HepG2 (cell line): ENCODE results near the gene KRTAP13-4. TPM values are rescaled to one million over a fixed set of nuclear protein-coding genes. Genes with fewer than 3 reads are reported as not detected.

Experiments
- ATAC-seq: fragments of 200-7000 bp; cut with Tn5 transposase; 3 replicates; pipeline ENCODE4 v1.9.1; 2020; ENCODE audit warnings: mild to moderate bottlenecking, moderate library complexity
- Bru-seq: library from RNA; stranded (reverse); fragments of 400-500 nt; gene quantifications from one replicate; lab custom pipeline; 2021; lab: Mats Ljungman, UMichigan
- BruChase-seq, 2 experiments: library from RNA; stranded (reverse); fragments of 400-500 nt; gene quantifications; one replicate each; lab custom pipeline; 2021; lab: Mats Ljungman, UMichigan
- BruUV-seq: library from RNA; stranded (reverse); fragments of 400-500 nt; replicated peaks from 2 replicates; lab custom pipeline; 2021; lab: Mats Ljungman, UMichigan
- CTCF ChIA-PET: fragments of 300-600 bp; formaldehyde crosslinking; extraction: SDS; loops from one replicate; lab custom pipeline; 2021; ENCODE audit warnings: low total read pairs, inconsistent platforms, low intra/inter-chr PET ratio; lab: Yijun Ruan, JAX
- POLR2A ChIA-PET: fragments of 350-600 bp; sonication (Branson Sonifier 250); formaldehyde crosslinking; loops from one replicate; lab custom pipeline; 2020; ENCODE audit warnings: antibody characterized with exemption, inconsistent platforms; lab: Yijun Ruan, JAX
- DNase-seq: peaks from one replicate; pipeline ENCODE4 v3.0.0-alpha.2; 2015; ENCODE audit warnings: low spot score
- FAIRE-seq: peaks from 3 replicates; lab custom pipeline; 2011; peaks lifted over from hg19 to GRCh38; lab: Jason Lieb, UNC
- H2AFZ ChIP-seq: one replicate; pipeline ENCODE4 v1.6.1; 2011; ENCODE audit warnings: low read length, inconsistent platforms
- H3K27ac ChIP-seq: fragments of 300-600 bp; 3 replicates; pipeline ENCODE4 v1.8.0; 2011; ENCODE audit warnings: mixed run types, mild to moderate bottlenecking, mixed read lengths, low read length, inconsistent platforms; ENCODE audit not compliant: insufficient read depth; ENCODE audit errors: extremely low read length
- H3K27me3 ChIP-seq, 2 experiments: fragments of 200-600 bp in 1 of 2; 2 replicates in 1 of 2; 3 replicates in 1 of 2; pipeline versions ENCODE4 v1.6.0 to v1.8.0; 2011; ENCODE audit warnings: low read length in 2 of 2, mild to moderate bottlenecking in 2 of 2, moderate library complexity in 2 of 2, inconsistent platforms in 1 of 2; ENCODE audit not compliant: insufficient read depth in 2 of 2, control insufficient read depth in 1 of 2
- H3K36me3 ChIP-seq, 2 experiments: fragments of 200-600 bp in 1 of 2; replicated peaks in 1 of 2; 2 replicates in 1 of 2; 3 replicates in 1 of 2; pipeline versions ENCODE4 v1.5.1 to v1.8.0; 2011; ENCODE audit warnings: low read length in 2 of 2, inconsistent platforms in 1 of 2; ENCODE audit not compliant: insufficient read depth in 2 of 2, control insufficient read depth in 1 of 2
- H3K4me1 ChIP-seq: 2 replicates; pipeline ENCODE4 v1.5.1; 2012; ENCODE audit warnings: low read length, inconsistent platforms; ENCODE audit not compliant: insufficient read depth
- H3K4me2 ChIP-seq: 2 replicates; pipeline ENCODE4 v1.6.0; 2011; ENCODE audit warnings: low read depth, low read length, inconsistent platforms
- H3K4me3 ChIP-seq, 3 experiments: fragments of 200-600 bp in 1 of 3; sonication (generic), shearing (Covaris generic) in 1 of 3; replicated peaks in 1 of 3; 2 replicates each; pipeline ENCODE4 v1.5.1; 2011 to 2016; ENCODE audit warnings: low read length in 3 of 3, inconsistent platforms in 2 of 3, low read depth in 2 of 3, mild to moderate bottlenecking in 2 of 3, control low read depth in 1 of 3, mixed read lengths in 1 of 3; ENCODE audit not compliant: insufficient read depth in 1 of 3
- H3K79me2 ChIP-seq: one replicate; pipeline ENCODE4 v1.6.1; 2011; ENCODE audit warnings: low read length, inconsistent platforms; ENCODE audit not compliant: insufficient read depth
- H3K9ac ChIP-seq: 2 replicates; pipeline ENCODE4 v1.6.0; 2011; ENCODE audit warnings: mild to moderate bottlenecking, low read depth, low read length, inconsistent platforms; ENCODE audit not compliant: insufficient read depth
- H3K9me3 ChIP-seq: 2 replicates; pipeline ENCODE4 v1.5.1; 2012; ENCODE audit warnings: mild to moderate bottlenecking, low read length
- H4K20me1 ChIP-seq: 2 replicates; pipeline ENCODE4 v1.6.0; 2011; ENCODE audit warnings: inconsistent platforms, mild to moderate bottlenecking, low read length, moderate library complexity; ENCODE audit not compliant: insufficient read depth
- GTF3A ChIP-seq: sonication (generic); formaldehyde crosslinking; conservative IDR thresholded peaks from 2 replicates; pipeline ENCODE4 v1.4.0; 2020; ENCODE audit warnings: mild to moderate bottlenecking, missing genetic modification reagents
- HHEX ChIP-seq: IDR thresholded peaks from 2 replicates; pipeline ENCODE4 v1.6.1; 2016; ENCODE audit warnings: control low read depth
- SAFB2 ChIP-seq: sonication (generic); formaldehyde crosslinking; IDR thresholded peaks from 2 replicates; pipeline ENCODE4 v1.5.1; 2020; ENCODE audit warnings: missing genetic modification reagents, low read depth, mild to moderate bottlenecking, borderline replicate concordance
- THYN1 ChIP-seq: sonication (generic); formaldehyde crosslinking; IDR thresholded peaks from 2 replicates; pipeline ENCODE4 v1.8.1; 2023; ENCODE audit warnings: low read depth, mild to moderate bottlenecking, moderate library complexity, missing genetic modification reagents, borderline replicate concordance
- ZNF709 ChIP-seq: sonication (generic); formaldehyde crosslinking; IDR thresholded peaks from 2 replicates; pipeline ENCODE4 v1.5.0; 2020; ENCODE audit warnings: mild to moderate bottlenecking, missing genetic modification reagents
- WGBS: methylation state at CpG from one replicate; pipeline ENCODE4 v1.1.6; 2017; ENCODE audit warnings: low lambda C conversion rate; 5-methylcytosine and 5-hydroxymethylcytosine counted together
- in situ Hi-C: cut with HindIII; loops from 2 replicates; pipeline ENCODE4 v1.10.0; 2017; ENCODE audit warnings: low pct_unique_long_range_greater_than_20kb; ENCODE audit not compliant: extremely low pct_ligation_motif_present
- intact Hi-C: fragments of 100-400 bp; cut with micrococcal nuclease; formaldehyde crosslinking; loops from one replicate; pipeline ENCODE4 v1.10.0; 2022; ENCODE audit not compliant: unreplicated experiment
- long read RNA-seq, 2 experiments: library from RNA in 1 of 2; library from polyadenylated mRNA in 1 of 2; stranded (forward) in 1 of 2; unstranded in 1 of 2; transcript quantifications; one replicate each; pipeline ENCODE4 v2.0.0, GENCODE V29; 2019 to 2022
- polyA minus RNA-seq, 3 experiments: library from RNA; depleted of rRNA, polyadenylated mRNA; stranded (reverse); fragments of >200 nt; gene quantifications; 2 replicates each; pipeline ENCODE4 v1.2.3, GENCODE V29; 2011; ENCODE audit warnings: low replicate concordance in 1 of 3
- polyA plus RNA-seq, 8 experiments: library from polyadenylated mRNA; depleted of rRNA in 3 of 8; stranded (reverse) in 7 of 8; unstranded in 1 of 8; fragments of >200 nt; fragmentation: Illumina TruSeq in 4 of 8; extraction: Trizol in 4 of 8; gene quantifications; 2 replicates each; pipeline versions ENCODE4 v1.2.1 to v1.2.3, GENCODE V29; 2011 to 2016; ENCODE audit warnings: low read depth in 4 of 8, missing spikeins in 1 of 8, mixed read lengths in 1 of 8; ENCODE audit not compliant: insufficient read depth in 1 of 8
- total RNA-seq, 5 experiments: library from RNA; depleted of rRNA; stranded (reverse); fragments of >200 nt; fragmentation: Illumina TruSeq; extraction: Trizol; gene quantifications; 2 replicates each; pipeline ENCODE4 v1.2.3, GENCODE V29; 2016; ENCODE audit warnings: low read depth in 1 of 5
- TF ChIP-seq, protein P1 (sequence below): sonication (generic); formaldehyde crosslinking; IDR thresholded peaks from 2 replicates; pipeline ENCODE4 v1.5.0; 2020; ENCODE audit warnings: mild to moderate bottlenecking, low read depth, missing genetic modification reagents, borderline replicate concordance
- TF ChIP-seq, protein P2 (sequence below): sonication (generic); formaldehyde crosslinking; IDR thresholded peaks from 2 replicates; pipeline ENCODE4 v1.8.0; 2022; ENCODE audit warnings: missing genetic modification reagents, mild to moderate bottlenecking, inconsistent platforms, borderline replicate concordance
- TF ChIP-seq, protein P3 (sequence below): sonication (generic); formaldehyde crosslinking; IDR thresholded peaks from 2 replicates; pipeline ENCODE4 v1.5.0; 2020; ENCODE audit warnings: mild to moderate bottlenecking, missing genetic modification reagents, borderline replicate concordance

KRTAP13-4 gene, protein sequence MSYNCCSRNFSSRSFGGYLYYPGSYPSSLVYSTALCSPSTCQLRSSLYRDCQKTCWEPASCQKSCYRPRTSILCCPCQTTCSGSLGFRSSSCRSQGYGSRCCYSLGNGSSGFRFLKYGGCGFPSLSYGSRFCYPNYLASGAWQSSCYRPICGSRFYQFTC
- total RNA-seq (2016; rRNA removed; fragmentation: Illumina TruSeq; extraction: Trizol) = not detected in 2 replicates
- not detected in 2 replicates for total RNA-seq (2016; cell fraction: cytosol; rRNA removed; fragmentation: Illumina TruSeq; extraction: Trizol; ENCODE audit: low read depth)
- not detected in 2 replicates for total RNA-seq (2016; cell fraction: insoluble cytoplasmic fraction; rRNA removed; fragmentation: Illumina TruSeq; extraction: Trizol)
- total RNA-seq (2016; cell fraction: membrane; rRNA removed; fragmentation: Illumina TruSeq; extraction: Trizol) = not detected in 2 replicates
- not detected in 2 replicates for total RNA-seq (2016; cell fraction: nucleus; rRNA removed; fragmentation: Illumina TruSeq; extraction: Trizol)
- polyA plus RNA-seq (2011; rRNA removed) = not detected in 2 replicates
- not detected in 2 replicates for polyA plus RNA-seq (2011; cell fraction: cytosol; rRNA removed)
- polyA plus RNA-seq (2011; cell fraction: nucleus; rRNA removed) = not detected in 2 replicates
- polyA plus RNA-seq (2012) = not detected in 2 replicates
- polyA plus RNA-seq (2016; cell fraction: cytosol; fragmentation: Illumina TruSeq; extraction: Trizol; ENCODE audit: low read depth) = not detected in 2 replicates
- polyA plus RNA-seq (2016; cell fraction: insoluble cytoplasmic fraction; fragmentation: Illumina TruSeq; extraction: Trizol; ENCODE audit: low read depth) = not detected in 2 replicates
- polyA plus RNA-seq (2016; cell fraction: membrane; fragmentation: Illumina TruSeq; extraction: Trizol; ENCODE audit: low read depth) = not detected in 2 replicates
- polyA plus RNA-seq (2016; cell fraction: nucleus; fragmentation: Illumina TruSeq; extraction: Trizol; ENCODE audit: insufficient read depth, low read depth) = not detected in 2 replicates
- polyA minus RNA-seq (2011; rRNA and poly(A)+ RNA removed; ENCODE audit: low replicate concordance) = not detected in 2 replicates
- polyA minus RNA-seq (2011; cell fraction: cytosol; rRNA and poly(A)+ RNA removed) = not detected in 2 replicates
- polyA minus RNA-seq (2011; cell fraction: nucleus; rRNA and poly(A)+ RNA removed) = not detected in 2 replicates
- not detected for Bru-seq, nascent RNA
- not detected for BruChase-seq, experiment 1, labeled RNA remaining after a 6-hour chase
- not detected for BruChase-seq, experiment 2, labeled RNA remaining after a 2-hour chase
- long read RNA-seq, experiment 1 = 0 reads
- long read RNA-seq, experiment 2 = 0 reads

DNA sequence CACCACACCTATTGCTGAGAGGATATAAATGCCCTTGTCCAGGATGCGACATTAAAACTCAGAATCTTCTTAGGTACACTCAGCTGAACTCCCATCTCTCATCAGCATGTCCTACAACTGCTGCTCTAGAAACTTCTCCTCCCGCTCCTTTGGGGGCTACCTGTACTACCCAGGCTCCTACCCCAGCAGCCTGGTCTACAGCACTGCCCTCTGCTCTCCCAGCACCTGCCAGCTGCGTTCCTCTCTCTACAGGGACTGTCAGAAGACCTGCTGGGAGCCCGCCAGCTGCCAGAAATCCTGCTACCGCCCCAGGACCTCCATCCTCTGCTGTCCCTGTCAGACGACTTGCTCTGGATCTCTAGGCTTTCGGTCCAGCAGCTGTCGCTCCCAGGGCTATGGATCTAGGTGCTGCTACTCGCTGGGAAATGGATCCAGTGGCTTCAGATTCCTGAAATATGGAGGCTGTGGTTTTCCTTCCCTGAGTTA lies at the start of gene KRTAP13-4:
Gene KRTAP13-4, plus strand, starts transcription at position 51 of the 486 bp plus-strand sequence. Its CDS starts 56 bp downstream, at position 107.
- Histone ChIP-seq H3K4me1 (no peaks in the 10 kb centered on the region), H3K79me2 (no peaks in the 10 kb centered on the region), H4K20me1 (no peaks in the 10 kb centered on the region), H3K9me3 (peaks cover 76% of the 10 kb centered on the region), H3K27me3 (no peaks in the 10 kb centered on the region), H3K9ac (no peak within 1 kb of the TSS), H3K4me2 (no peak within 1 kb of the TSS), H3K27ac (no peak within 1 kb of the TSS), H3K36me3 (no peaks in the 10 kb centered on the region), H3K4me3 (no peak within 1 kb of the TSS), H2AFZ (no peak within 1 kb of the TSS)
- no peak for FAIRE-seq
- whole genome bisulfite sequencing = 19% methylated on average over 8 of the region's 9 CpGs
- DNase-seq = no peak
- no TSS peak for BruUV-seq
- in situ Hi-C loops = no loop called here
- CTCF ChIA-PET = no interaction called here
- intact Hi-C loops = no loop called here
- POLR2A ChIA-PET = no interaction called here
- ATAC-seq = no peak
- TF ChIP-seq SAFB2 (CRISPR knock-in tag) (no peak), ZNF709 (no peak), HHEX (CRISPR knock-in tag) (no peak), THYN1 (no peak), GTF3A (no peak)
- TF ChIP-seq, protein P1, sequence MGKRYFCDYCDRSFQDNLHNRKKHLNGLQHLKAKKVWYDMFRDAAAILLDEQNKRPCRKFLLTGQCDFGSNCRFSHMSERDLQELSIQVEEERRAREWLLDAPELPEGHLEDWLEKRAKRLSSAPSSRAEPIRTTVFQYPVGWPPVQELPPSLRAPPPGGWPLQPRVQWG (CRISPR knock-in tag) = no peak
- TF ChIP-seq, protein P2, sequence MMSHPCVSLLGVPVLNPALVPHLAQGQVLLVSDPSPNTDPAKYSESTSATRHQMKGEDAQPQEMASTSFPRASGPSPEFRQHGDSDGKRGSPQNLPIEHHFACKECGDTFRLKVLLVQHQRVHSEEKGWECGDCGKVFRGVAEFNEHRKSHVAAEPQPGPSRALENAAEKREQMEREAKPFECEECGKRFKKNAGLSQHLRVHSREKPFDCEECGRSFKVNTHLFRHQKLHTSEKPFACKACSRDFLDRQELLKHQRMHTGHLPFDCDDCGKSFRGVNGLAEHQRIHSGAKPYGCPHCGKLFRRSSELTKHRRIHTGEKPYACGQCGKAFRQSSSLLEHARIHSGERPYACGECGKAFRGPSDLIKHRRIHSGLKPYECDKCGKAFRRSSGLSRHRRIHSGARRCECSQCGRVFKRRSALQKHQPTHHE = no peak
- TF ChIP-seq, protein P3, sequence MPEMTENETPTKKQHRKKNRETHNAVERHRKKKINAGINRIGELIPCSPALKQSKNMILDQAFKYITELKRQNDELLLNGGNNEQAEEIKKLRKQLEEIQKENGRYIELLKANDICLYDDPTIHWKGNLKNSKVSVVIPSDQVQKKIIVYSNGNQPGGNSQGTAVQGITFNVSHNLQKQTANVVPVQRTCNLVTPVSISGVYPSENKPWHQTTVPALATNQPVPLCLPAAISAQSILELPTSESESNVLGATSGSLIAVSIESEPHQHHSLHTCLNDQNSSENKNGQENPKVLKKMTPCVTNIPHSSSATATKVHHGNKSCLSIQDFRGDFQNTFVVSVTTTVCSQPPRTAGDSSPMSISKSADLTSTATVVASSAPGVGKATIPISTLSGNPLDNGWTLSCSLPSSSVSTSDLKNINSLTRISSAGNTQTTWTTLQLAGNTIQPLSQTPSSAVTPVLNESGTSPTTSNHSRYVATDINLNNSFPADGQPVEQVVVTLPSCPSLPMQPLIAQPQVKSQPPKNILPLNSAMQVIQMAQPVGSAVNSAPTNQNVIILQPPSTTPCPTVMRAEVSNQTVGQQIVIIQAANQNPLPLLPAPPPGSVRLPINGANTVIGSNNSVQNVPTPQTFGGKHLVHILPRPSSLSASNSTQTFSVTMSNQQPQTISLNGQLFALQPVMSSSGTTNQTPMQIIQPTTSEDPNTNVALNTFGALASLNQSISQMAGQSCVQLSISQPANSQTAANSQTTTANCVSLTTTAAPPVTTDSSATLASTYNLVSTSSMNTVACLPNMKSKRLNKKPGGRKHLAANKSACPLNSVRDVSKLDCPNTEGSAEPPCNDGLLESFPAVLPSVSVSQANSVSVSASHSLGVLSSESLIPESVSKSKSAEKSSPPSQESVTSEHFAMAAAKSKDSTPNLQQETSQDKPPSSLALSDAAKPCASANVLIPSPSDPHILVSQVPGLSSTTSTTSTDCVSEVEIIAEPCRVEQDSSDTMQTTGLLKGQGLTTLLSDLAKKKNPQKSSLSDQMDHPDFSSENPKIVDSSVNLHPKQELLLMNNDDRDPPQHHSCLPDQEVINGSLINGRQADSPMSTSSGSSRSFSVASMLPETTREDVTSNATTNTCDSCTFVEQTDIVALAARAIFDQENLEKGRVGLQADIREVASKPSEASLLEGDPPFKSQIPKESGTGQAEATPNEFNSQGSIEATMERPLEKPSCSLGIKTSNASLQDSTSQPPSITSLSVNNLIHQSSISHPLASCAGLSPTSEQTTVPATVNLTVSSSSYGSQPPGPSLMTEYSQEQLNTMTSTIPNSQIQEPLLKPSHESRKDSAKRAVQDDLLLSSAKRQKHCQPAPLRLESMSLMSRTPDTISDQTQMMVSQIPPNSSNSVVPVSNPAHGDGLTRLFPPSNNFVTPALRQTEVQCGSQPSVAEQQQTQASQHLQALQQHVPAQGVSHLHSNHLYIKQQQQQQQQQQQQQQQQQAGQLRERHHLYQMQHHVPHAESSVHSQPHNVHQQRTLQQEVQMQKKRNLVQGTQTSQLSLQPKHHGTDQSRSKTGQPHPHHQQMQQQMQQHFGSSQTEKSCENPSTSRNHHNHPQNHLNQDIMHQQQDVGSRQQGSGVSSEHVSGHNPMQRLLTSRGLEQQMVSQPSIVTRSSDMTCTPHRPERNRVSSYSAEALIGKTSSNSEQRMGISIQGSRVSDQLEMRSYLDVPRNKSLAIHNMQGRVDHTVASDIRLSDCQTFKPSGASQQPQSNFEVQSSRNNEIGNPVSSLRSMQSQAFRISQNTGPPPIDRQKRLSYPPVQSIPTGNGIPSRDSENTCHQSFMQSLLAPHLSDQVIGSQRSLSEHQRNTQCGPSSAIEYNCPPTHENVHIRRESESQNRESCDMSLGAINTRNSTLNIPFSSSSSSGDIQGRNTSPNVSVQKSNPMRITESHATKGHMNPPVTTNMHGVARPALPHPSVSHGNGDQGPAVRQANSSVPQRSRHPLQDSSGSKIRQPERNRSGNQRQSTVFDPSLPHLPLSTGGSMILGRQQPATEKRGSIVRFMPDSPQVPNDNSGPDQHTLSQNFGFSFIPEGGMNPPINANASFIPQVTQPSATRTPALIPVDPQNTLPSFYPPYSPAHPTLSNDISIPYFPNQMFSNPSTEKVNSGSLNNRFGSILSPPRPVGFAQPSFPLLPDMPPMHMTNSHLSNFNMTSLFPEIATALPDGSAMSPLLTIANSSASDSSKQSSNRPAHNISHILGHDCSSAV (CRISPR knock-in tag) = no peak
